Measurements from ENCODE around the gene IFNB1. TPM values are rescaled to one million over a fixed set of nuclear protein-coding genes. Genes with fewer than 3 reads are reported as not detected.

IFNB1 gene
- total RNA-seq (not detected in 2 replicates), polyA plus RNA-seq (not detected in 2 replicates)

DNA sequence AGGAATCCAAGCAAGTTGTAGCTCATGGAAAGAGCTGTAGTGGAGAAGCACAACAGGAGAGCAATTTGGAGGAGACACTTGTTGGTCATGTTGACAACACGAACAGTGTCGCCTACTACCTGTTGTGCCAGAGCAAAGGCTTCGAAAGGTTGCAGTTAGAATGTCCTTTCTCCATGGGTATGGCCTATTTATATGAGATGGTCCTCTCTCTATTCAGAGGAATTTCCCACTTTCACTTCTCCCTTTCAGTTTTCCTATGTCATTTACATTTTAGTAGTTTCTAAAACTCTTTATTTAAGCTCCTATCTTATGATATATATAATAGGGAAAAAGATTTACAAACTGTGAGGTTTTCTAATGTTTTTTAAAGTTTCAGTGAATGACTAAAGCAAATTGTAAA lies at the start of gene IFNB1:
Gene IFNB1, minus strand, starts transcription at position 162 of the 400 bp plus-strand sequence. Its CDS starts 73 bp downstream, at position 89.
- 92% methylated on average over 3 of the region's 3 CpGs for WGBS (ENCODE audit: low lambda C conversion rate, missing lambda C conversion rate)
- Histone ChIP-seq H3K4me3 (no peak within 1 kb of the TSS), H3K4me1 (ENCODE audit: insufficient read depth) (no peaks in the 10 kb centered on the region), H3K4me2 (no peak within 1 kb of the TSS), H3K9me2 (replicated peaks; ENCODE audit: insufficient read depth) (no peaks in the 10 kb centered on the region), H2AFZ (no peak within 1 kb of the TSS), H3K27me3 (no peaks in the 10 kb centered on the region), H3K36me3 (replicated peaks; ENCODE audit: insufficient read depth, low read depth) (no peaks in the 10 kb centered on the region), H3K9me3 (ENCODE audit: low read depth) (no peaks in the 10 kb centered on the region), H4K20me1 (ENCODE audit: insufficient read depth, poor library complexity, severe bottlenecking) (no peaks in the 10 kb centered on the region), H3K79me2 (no peaks in the 10 kb centered on the region), H3K27ac (no peak within 1 kb of the TSS)
- no peak for DNase-seq (ENCODE audit: low spot score)
- TF ChIP-seq EZH2 (IDR thresholded peaks at IDR 0.05; ENCODE audit: borderline replicate concordance) (no peak), CTCF (IDR thresholded peaks at IDR 0.05; ENCODE audit: poor library complexity) (no peak), EZH2phosphoT487 (IDR thresholded peaks at IDR 0.05; ENCODE audit: low read depth, severe bottlenecking, unreplicated experiment) (no peak)

DNA sequence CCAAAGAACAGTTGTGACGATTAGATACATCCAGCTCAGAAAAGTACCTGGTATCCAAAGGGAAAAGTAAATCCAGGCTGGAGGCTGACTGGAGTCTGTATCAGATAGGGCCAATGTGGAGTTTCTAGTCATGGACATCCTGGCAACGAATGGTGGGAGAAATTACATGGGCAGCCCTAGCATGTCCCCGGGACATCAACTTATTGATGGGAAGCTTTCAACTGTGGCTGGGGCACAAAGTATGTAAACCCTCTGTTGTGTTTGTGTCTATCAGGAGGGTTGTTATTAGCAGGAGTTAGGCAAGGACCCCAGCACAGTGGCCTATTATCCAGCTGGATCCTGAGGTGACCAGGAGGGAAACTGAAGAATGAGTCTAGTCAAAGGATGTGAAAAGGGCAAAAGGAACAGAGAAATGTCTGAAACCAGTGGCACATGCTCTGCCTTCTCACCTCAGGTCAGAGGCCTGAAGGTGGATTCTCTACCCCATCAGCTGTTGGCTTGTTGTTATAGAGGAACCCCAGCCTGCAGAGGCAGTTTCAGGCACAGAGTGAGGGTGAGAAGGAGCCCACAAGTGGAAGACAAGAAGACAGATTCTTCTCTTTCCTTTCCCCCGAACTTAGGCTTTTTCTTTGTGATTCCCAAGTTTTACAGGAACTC lies 44.0 kb upstream of the IFNB1 start:
- 82% methylated on average over 4 of the region's 4 CpGs for WGBS (ENCODE audit: low lambda C conversion rate, missing lambda C conversion rate)
- DNase-seq (ENCODE audit: low spot score), result no peak
- TF ChIP-seq EZH2 (IDR thresholded peaks at IDR 0.05; ENCODE audit: borderline replicate concordance) (no peak), EZH2phosphoT487 (IDR thresholded peaks at IDR 0.05; ENCODE audit: low read depth, severe bottlenecking, unreplicated experiment) (no peak), CTCF (IDR thresholded peaks at IDR 0.05; ENCODE audit: poor library complexity) (no peak)
- Histone ChIP-seq H4K20me1 (ENCODE audit: insufficient read depth, poor library complexity, severe bottlenecking) (no peaks in the 10 kb centered on the region), H3K4me3 (no peak overlapping the region), H3K27me3 (no peaks in the 10 kb centered on the region), H3K4me2 (no peak overlapping the region), H3K36me3 (replicated peaks; ENCODE audit: insufficient read depth, low read depth) (no peaks in the 10 kb centered on the region), H3K4me1 (ENCODE audit: insufficient read depth) (no peaks in the 10 kb centered on the region), H3K79me2 (no peaks in the 10 kb centered on the region), H3K27ac (no peak overlapping the region), H2AFZ (no peak overlapping the region), H3K9me2 (replicated peaks; ENCODE audit: insufficient read depth) (no peaks in the 10 kb centered on the region), H3K9me3 (ENCODE audit: low read depth) (no peaks in the 10 kb centered on the region)

DNA sequence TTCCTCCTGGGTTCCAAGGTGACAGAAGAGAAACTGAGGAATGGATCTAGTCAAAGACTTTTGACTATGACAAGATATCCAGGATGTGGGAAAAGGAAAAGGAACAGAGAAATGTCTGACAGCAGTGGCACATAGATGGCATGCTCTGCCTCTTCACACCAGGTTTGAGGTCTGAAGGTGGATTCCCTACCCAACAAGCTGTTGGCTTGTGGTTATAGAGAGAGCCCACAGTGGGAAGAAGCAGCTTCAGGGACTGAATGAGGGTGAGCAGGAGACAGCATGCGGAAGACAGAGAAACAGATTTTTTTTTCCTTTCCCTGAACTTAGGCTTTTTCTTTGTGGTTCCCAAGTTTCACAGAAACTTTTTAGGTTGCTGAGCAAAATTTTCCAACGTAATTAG lies 43.3 kb upstream of the IFNB1 start:
- Histone ChIP-seq H3K4me1 (ENCODE audit: insufficient read depth) (no peaks in the 10 kb centered on the region), H3K79me2 (no peaks in the 10 kb centered on the region), H4K20me1 (ENCODE audit: insufficient read depth, poor library complexity, severe bottlenecking) (no peaks in the 10 kb centered on the region), H2AFZ (no peak overlapping the region), H3K9me2 (replicated peaks; ENCODE audit: insufficient read depth) (no peaks in the 10 kb centered on the region), H3K9me3 (ENCODE audit: low read depth) (no peaks in the 10 kb centered on the region), H3K4me2 (no peak overlapping the region), H3K36me3 (replicated peaks; ENCODE audit: insufficient read depth, low read depth) (no peaks in the 10 kb centered on the region), H3K27ac (no peak overlapping the region), H3K27me3 (no peaks in the 10 kb centered on the region), H3K4me3 (no peak overlapping the region)
- TF ChIP-seq EZH2phosphoT487 (IDR thresholded peaks at IDR 0.05; ENCODE audit: low read depth, severe bottlenecking, unreplicated experiment) (no peak), EZH2 (IDR thresholded peaks at IDR 0.05; ENCODE audit: borderline replicate concordance) (no peak), CTCF (IDR thresholded peaks at IDR 0.05; ENCODE audit: poor library complexity) (no peak)
- WGBS (ENCODE audit: low lambda C conversion rate, missing lambda C conversion rate), result 92% methylated on average over 2 of the region's 2 CpGs
- no peak for DNase-seq (ENCODE audit: low spot score)

Data from hepatocyte (in vitro differentiated cells).